Stimulated activated CD4-positive, alpha-beta T cell treated with anti-CD3 and anti-CD28 coated beads, Interleukin-15, amount 100 ng/mL, for 48 hours (primary cell): ENCODE results near the gene PPIL3.
"Not testable (repeated sequence)": the region's sequence is repeated elsewhere in the genome, so short reads cannot be mapped to it uniquely, and the experiment has no call there.

Experiments
- DNase-seq, 2 donors: peaks; one replicate each; pipeline ENCODE4 v3.0.0-alpha.2; 2020; ENCODE audit warnings: low read depth in 2 of 2

PPIL3 gene

GRCh38 chr2:200888704-200889625 is at the start of gene PPIL3, which contains the start of gene NIF3L1:
Gene PPIL3 (minus strand): TSS chr2:200889077. CDS start chr2:200887615, 1,462 bp downstream.
Gene NIF3L1 (plus strand): TSS chr2:200889371. CDS start chr2:200891944, 2,573 bp downstream.
- peak; percentile 96 to 97 for DNase-seq

GRCh38 chr2:200930947-200931626 is 42.2 kb upstream of the PPIL3 start:
- no peak for DNase-seq

GRCh38 chr2:200929334-200930249 is 40.7 kb upstream of the PPIL3 start:
- DNase-seq = no peak

- DNase-seq = no peak
Observed at GRCh38 chr2:200922439-200922838, 33.6 kb upstream of the PPIL3 start.

GRCh38 chr2:200913654-200914053 is 24.8 kb upstream of the PPIL3 start:
- DNase-seq = no peak

GRCh38 chr2:200909958-200910357 is 21.1 kb upstream of the PPIL3 start:
- no peak for DNase-seq

- DNase-seq = peak; percentile 10 to 35
Observed at GRCh38 chr2:200905618-200906296, 16.9 kb upstream of the PPIL3 start.

- DNase-seq = peak; percentile 45 to 60
Observed at GRCh38 chr2:200901459-200902072, 12.7 kb upstream of the PPIL3 start.

- no peak for DNase-seq
Observed at GRCh38 chr2:200899482-200899881, 10.6 kb upstream of the PPIL3 start.

GRCh38 chr2:200881715-200882249 is 7.1 kb downstream of the PPIL3 start:
- DNase-seq = not testable (repeated sequence)

GRCh38 chr2:200878289-200878880 is 10.5 kb downstream of the PPIL3 start:
- DNase-seq = no peak

- no peak for DNase-seq
Observed at GRCh38 chr2:200877443-200877842, 11.4 kb downstream of the PPIL3 start.

GRCh38 chr2:200873560-200873959 is 15.3 kb downstream of the PPIL3 start:
- no peak for DNase-seq

GRCh38 chr2:200871151-200871550 is 17.7 kb downstream of the PPIL3 start:
- DNase-seq = no peak

GRCh38 chr2:200869014-200869413 is 19.9 kb downstream of the PPIL3 start:
- no peak for DNase-seq

- DNase-seq = peak; percentile 91 to 97
Observed at GRCh38 chr2:200864176-200865034, 24.5 kb downstream of the PPIL3 start, which contains the start of gene CLK1. Gene CLK1 (minus strand): TSS chr2:200864658. CDS start chr2:200861862, 2,796 bp downstream.

- DNase-seq = no peak
Observed at GRCh38 chr2:200863782-200864175, 25.1 kb downstream of the PPIL3 start.

GRCh38 chr2:200862532-200863000 is 26.3 kb downstream of the PPIL3 start:
- DNase-seq = peak; percentile 65 to 66
